Right lobe of liver (tissue), 6 donors: ENCODE results near the gene ZNF28. TPM values are rescaled to one million over a fixed set of nuclear protein-coding genes. Genes with fewer than 3 reads are reported as not detected.
A peak's percentile ranks its signal among the peaks of the same experiment; 100 is the strongest.
"Not testable (repeated sequence)": the region's sequence is repeated elsewhere in the genome, so short reads cannot be mapped to it uniquely, and the experiment has no call there.

Experiments used
- ATAC-seq, 4 donors: fragments of 200-7000 bp; cut with Tn5 transposase; one replicate each; pipeline ENCODE4 v1.9.1; 2020; ENCODE audit warnings: mild to moderate bottlenecking in 4 of 4, moderate library complexity in 4 of 4
- DNase-seq, 3 donors: peaks; one replicate each; pipeline ENCODE4 v3.0.0-alpha.2; 2020
- H3K27ac ChIP-seq, 3 donors: fragments of 200-600 bp; one replicate each; pipeline ENCODE4 v1.8.0; 2022
- H3K27me3 ChIP-seq, 2 donors: fragments of 200-600 bp; one replicate each; pipeline ENCODE4 v1.8.0; 2022
- H3K36me3 ChIP-seq, 4 donors: fragments of 200-600 bp; sonication (generic) in 1 of 4; one replicate each; pipeline versions ENCODE4 v1.5.1 to v1.8.0; 2017 to 2022; ENCODE audit warnings: control low read depth in 1 of 4
- H3K4me1 ChIP-seq, 4 donors: fragments of 200-600 bp; sonication (generic) in 1 of 4; one replicate each; pipeline versions ENCODE4 v1.5.1 to v1.8.0; 2017 to 2022; ENCODE audit warnings: control low read depth in 1 of 4
- H3K4me3 ChIP-seq, 3 donors: fragments of 200-600 bp; one replicate each; pipeline ENCODE4 v1.8.0; 2022
- H3K9me3 ChIP-seq, 4 donors: fragments of 200-600 bp; sonication (generic) in 1 of 4; one replicate each; pipeline versions ENCODE4 v1.5.1 to v1.8.0; 2017 to 2022; ENCODE audit warnings: control low read depth in 1 of 4
- CTCF ChIP-seq, 4 donors: fragments of 200-600 bp in 3 of 4; fragments of 450-650 bp in 1 of 4; IDR thresholded peaks; one replicate each; pipeline versions ENCODE4 v1.5.1 to v1.8.0; 2016 to 2022; ENCODE audit warnings: antibody characterized with exemption in 4 of 4, mild to moderate bottlenecking in 2 of 4
- POLR2A ChIP-seq: fragments of 450-650 bp; IDR thresholded peaks from one replicate; pipeline ENCODE4 v1.6.1; 2017; ENCODE audit warnings: antibody characterized with exemption, mild to moderate bottlenecking
- WGBS: methylation state at CpG from one replicate; pipeline ENCODE4 v1.1.6; 2018; ENCODE audit warnings: low coverage, low lambda C conversion rate; ENCODE audit not compliant: insufficient coverage; ENCODE audit errors: missing lambda C conversion rate; 5-methylcytosine and 5-hydroxymethylcytosine counted together
- intact Hi-C, 2 donors: fragments of 100-400 bp; cut with DNase I; formaldehyde crosslinking; loops; one replicate each; pipeline versions ENCODE4 v1.11.2 to v1.14.1; 2022
- long read RNA-seq: library from polyadenylated mRNA; unstranded; transcript quantifications from one replicate; pipeline ENCODE4 v2.0.0, GENCODE V29; 2019
- total RNA-seq, 6 experiments: library from RNA; depleted of rRNA in 2 of 6; stranded (reverse); fragments of >200 nt in 2 of 6; fragmentation: NEBNext Ultra II Directional in 3 of 6; extraction: Animal tissue kit (Norgen Biotek cat#: 25700) in 3 of 6; gene quantifications; one replicate each; pipeline versions ENCODE4 v1.1.0 to v1.2.4, GENCODE V29; 2016 to 2023
- donor health status: DM: no; HTN: yes; CAD: no.
- donor health status: DM: no; HTN: no; CAD: no.
- donor health status: DM: no; HTN: no; CAD: no.
- donor health status: DM: no; HTN: yes; CAD: no.
- donor health status: DM: no; HTN: yes; CAD: no.

Gene ZNF28
- total RNA-seq = 1 to 10 TPM in 5 of 6 experiments, under 1 TPM in 1; 0.92 to 4.2 (median 2.9) TPM
- long read RNA-seq = 0 reads

DNA sequence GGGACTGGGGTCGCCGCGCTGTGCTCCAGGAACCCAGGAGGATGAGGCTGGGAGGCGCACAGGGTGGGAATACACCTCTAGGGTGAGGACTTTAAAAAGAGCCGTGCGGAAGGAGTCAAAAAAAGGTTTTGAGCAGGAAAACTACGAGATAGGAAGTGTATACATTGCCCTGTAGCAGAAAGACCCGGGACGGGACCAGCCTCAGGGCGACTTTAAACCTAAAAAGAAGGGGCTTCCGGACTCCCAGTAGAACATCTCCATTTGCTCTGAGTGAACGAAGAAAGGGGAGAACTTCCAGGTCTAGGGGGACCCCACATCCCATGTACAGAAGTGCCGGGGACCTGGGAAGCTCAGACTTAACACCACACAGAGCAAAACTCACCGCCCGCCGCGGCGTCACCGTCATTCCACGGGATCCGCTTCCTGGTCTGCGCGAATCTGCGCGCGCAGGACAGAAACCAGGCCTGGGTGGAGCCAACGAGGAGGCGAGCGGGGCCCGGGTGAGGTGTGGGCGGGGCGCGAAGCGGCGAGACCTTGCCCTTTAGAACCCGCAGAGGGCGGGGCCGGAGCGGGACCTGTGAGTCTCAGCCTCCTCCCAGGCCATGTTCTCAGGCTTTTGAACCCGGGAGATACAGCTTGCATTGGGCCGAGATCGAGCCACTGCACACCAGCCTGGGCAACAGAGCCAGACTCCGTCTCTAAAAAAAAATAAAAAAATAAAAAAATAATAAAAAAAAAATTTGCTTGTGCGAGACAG is at the start of gene ZNF28:
Gene ZNF28, minus strand, starts transcription at position 430 of the 757 bp plus-strand sequence. CDS start 3,675 bp downstream, outside the sequence.
- H3K36me3 ChIP-seq, intact Hi-C loops, H3K9me3 ChIP-seq, H3K27me3 ChIP-seq, H3K27ac ChIP-seq, H3K4me1 ChIP-seq: not testable (repeated sequence)
- DNase-seq = peak; percentile 54 to 77 (median 56)
- 4% methylated on average over 15 of the region's 44 CpGs for WGBS
- peak; percentile 99 to 100 (median 100) for ATAC-seq
- H3K4me3 ChIP-seq = peak within 1 kb of the TSS; percentile 39 to 56 (median 50)

GRCh38 chr19:52868031-52868430 is 46.6 kb upstream of the ZNF28 start:
- H3K27me3 ChIP-seq, H3K4me1 ChIP-seq, H3K36me3 ChIP-seq, DNase-seq, ATAC-seq, H3K9me3 ChIP-seq, H3K27ac ChIP-seq, H3K4me3 ChIP-seq, intact Hi-C loops: not testable (repeated sequence)
- 89% methylated on average over 7 of the region's 11 CpGs for WGBS

DNA sequence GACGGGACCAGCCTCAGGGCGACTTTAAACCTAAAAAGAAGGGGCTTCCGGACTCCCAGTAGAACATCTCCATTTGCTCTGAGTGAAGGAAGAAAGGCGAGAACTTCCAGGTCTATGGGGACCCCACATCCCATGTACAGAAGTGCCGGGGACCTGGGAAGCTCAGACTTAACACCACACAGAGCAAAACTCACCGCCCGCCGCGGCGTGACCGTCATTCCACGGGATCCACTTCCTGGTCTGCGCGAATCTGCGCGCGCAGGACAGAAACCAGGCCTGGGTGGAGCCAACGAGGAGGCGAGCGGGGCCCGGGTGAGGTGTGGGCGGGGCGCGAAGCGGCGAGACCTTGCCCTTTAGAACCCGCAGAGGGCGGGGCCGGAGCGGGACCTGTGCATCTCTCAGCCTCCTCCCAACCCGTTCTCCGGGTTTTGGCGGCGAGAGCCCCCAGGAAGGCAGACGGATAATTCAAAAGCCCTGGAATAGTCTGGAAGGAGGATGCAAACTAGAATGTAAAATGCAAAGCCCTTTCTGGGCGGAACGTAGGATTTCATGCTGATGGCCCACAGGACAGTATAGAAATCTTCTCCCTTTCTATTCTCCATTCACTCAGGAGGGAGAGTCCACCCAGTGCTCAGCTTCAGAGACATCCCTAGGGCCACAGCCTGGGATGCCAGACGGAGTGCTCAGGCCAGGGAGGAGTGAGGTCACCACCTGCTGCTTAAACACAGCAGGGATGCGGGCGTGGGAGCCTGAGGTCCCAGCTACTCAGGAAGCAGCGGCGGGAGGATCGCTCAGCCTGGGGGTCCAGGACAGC is 36.2 kb upstream of the ZNF28 start, which contains the start of gene ZNF468:
Gene ZNF468, minus strand, starts transcription at position 242 of the 814 bp plus-strand sequence. CDS start 3,347 bp downstream, outside the sequence.
- H3K9me3 ChIP-seq, intact Hi-C loops, H3K27me3 ChIP-seq, H3K27ac ChIP-seq, H3K36me3 ChIP-seq, H3K4me1 ChIP-seq: not testable (repeated sequence)
- TF ChIP-seq POLR2A = peak; percentile 27
- TF ChIP-seq CTCF (IDR thresholded peaks at IDR 0.05) = peak in 1 of 4 donors; percentile 15
- 3% methylated on average over 13 of the region's 43 CpGs for WGBS
- DNase-seq = peak; percentile 67 to 79 (median 78)
- ATAC-seq = peak; percentile 99 to 100 (median 100)
- H3K4me3 ChIP-seq = peak within 1 kb of the TSS; percentile 48 to 66 (median 54)

- DNase-seq, H3K9me3 ChIP-seq, H3K36me3 ChIP-seq, H3K4me1 ChIP-seq, intact Hi-C loops, H3K27ac ChIP-seq, H3K27me3 ChIP-seq: not testable (repeated sequence)
- ATAC-seq = peak in 3 of 4 donors; percentile 22 to 36 (median 32)
- 2% methylated on average over 20 of the region's 31 CpGs for WGBS
- H3K4me3 ChIP-seq = peak overlapping the region; percentile 48 to 66 (median 54)
Observed at GRCh38 chr19:52856540-52857377, 35.3 kb upstream of the ZNF28 start.

DNA sequence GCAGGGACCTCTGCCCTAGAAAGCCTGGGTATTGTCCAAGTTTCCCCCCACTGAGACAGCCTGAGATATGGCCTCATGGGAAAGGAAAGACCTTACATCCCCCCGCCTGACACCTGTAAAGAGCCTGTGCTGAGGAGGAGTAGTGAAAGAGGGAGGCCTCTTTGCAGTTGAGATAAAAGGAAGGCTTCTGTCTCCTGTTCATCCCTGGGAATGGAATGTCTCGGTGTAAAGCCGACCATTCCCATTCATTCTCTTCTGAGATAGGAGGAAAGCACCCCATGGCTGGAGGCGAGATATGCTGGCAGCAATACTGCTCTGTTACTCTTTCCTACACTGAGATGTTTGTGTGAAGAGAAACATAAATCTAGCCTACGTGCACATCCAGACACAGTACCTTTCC is 25.9 kb upstream of the ZNF28 start:
- ATAC-seq = not testable (repeated sequence)
- peaks cover 0 to 61% (median 28%) of the 10 kb centered on the region in 4 donors for H3K36me3 ChIP-seq

DNA sequence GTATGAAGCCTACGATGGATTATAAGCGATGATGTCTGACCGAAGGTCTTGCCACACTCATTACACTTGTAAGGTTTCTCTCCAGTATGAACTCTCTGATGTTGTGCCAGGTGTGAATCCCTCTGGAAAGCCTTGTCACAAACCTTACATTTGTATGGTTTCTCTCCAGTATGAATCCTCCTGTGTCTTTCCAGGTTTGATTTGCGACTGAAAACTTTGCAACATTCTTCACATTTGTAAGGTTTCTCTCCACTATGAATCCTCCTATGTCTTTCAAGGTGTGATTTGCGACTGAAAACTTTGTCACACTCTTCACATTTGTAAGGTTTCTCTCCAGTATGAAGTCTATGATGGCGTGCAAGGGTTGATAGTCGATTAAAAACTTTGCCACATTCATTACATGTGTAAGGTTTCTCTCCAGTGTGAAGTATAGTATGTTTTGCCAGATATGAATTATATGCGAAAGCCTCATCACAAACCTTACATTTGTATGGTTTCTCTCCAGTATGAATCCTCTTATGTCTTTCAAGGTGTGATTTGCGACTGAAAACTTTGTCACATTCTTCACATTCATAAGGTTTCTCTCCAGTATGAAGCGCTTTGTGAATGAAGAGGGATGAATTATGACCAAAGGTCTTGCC is 19.5 kb upstream of the ZNF28 start:
- H3K4me3 ChIP-seq, ATAC-seq, H3K27ac ChIP-seq, H3K4me1 ChIP-seq, intact Hi-C loops, H3K27me3 ChIP-seq, DNase-seq: not testable (repeated sequence)
- Histone ChIP-seq H3K9me3 (peaks cover 0 to 62% (median 4%) of the 10 kb centered on the region in 4 donors), H3K36me3 (peaks cover 0 to 31% (median 14%) of the 10 kb centered on the region in 4 donors)
- 98% methylated on average over 7 of the region's 10 CpGs for WGBS

More for the DNA sequence above, 25.9 kb upstream of the ZNF28 start:
- H3K27me3 ChIP-seq, H3K4me1 ChIP-seq, H3K4me3 ChIP-seq, H3K27ac ChIP-seq, intact Hi-C loops, DNase-seq: not testable (repeated sequence)
- H3K9me3 ChIP-seq = peaks cover 0 to 27% (median 0%) of the 10 kb centered on the region in 4 donors
- whole genome bisulfite sequencing = 72% methylated on average over 4 of the region's 5 CpGs

DNA sequence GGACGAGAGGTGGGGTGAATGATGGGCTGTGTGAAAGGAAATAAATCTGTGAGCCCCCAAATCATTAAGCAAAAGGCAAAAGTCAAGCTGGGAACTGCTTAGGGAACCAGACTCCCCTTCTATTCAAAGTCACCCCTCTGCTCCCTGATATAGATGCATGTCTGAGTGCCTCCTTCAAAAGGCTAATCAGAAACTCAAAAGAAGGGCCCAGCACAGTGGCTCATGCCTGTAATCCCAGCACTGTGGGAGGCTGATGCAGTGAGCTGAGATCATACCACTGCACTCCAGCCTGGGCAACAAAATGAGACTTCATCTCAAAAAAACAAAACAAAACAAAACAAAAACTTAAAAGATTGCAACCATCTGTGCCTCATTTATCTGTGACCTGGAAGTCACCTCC is 12.9 kb upstream of the ZNF28 start:
- 50% methylated on average over 1 of the region's 1 CpG for WGBS
- H3K4me3 ChIP-seq = not testable (repeated sequence)

DNA sequence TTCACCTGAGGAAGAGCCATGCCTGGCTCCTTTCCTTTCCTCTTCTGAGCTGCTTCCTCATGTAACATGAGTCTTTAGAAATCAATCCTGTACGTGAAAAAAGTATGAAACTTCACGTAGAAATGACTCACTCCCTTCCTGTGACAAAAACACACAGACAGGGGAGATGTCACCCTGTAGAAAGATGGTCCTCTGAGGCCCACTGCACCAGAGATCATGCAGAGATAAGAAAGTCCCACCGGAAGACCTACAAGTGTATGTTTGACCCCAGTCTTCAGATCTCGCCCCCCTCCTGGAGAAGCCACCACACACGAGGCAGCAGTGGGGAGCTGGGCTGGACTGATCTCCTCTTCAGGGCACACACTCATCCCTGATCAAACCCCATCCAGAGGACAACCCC is 12.1 kb upstream of the ZNF28 start:
- DNase-seq, H3K27ac ChIP-seq, intact Hi-C loops, H3K27me3 ChIP-seq, ATAC-seq, H3K36me3 ChIP-seq, H3K4me3 ChIP-seq, H3K4me1 ChIP-seq: not testable (repeated sequence)
- WGBS = 38% methylated on average over 4 of the region's 5 CpGs
- peaks cover 0 to 15% (median 0%) of the 10 kb centered on the region in 4 donors for H3K9me3 ChIP-seq

More for the DNA sequence above, 12.9 kb upstream of the ZNF28 start:
- ATAC-seq, intact Hi-C loops, H3K36me3 ChIP-seq, H3K27ac ChIP-seq, DNase-seq, H3K4me1 ChIP-seq, H3K27me3 ChIP-seq: not testable (repeated sequence)
- H3K9me3 ChIP-seq = peaks cover 0 to 22% (median 0%) of the 10 kb centered on the region in 4 donors

- H3K27ac ChIP-seq, H3K4me1 ChIP-seq, ATAC-seq, H3K27me3 ChIP-seq, DNase-seq, H3K4me3 ChIP-seq, H3K36me3 ChIP-seq, H3K9me3 ChIP-seq, intact Hi-C loops: not testable (repeated sequence)
- WGBS = 62% methylated on average over 6 of the region's 7 CpGs
Observed at GRCh38 chr19:52829866-52830265, 8.4 kb upstream of the ZNF28 start.
